Keratinocyte (primary cell): ENCODE results near the gene SPATA6L.

Source experiments
- EZH2 ChIP-seq: IDR thresholded peaks from one replicate; pipeline ENCODE4 v1.6.1; 2012; ENCODE audit warnings: inconsistent platforms, mild to moderate bottlenecking, low read length, moderate library complexity
- TF ChIP-seq, protein P1 (sequence below), 3 experiments: IDR thresholded peaks in 1 of 3; conservative IDR thresholded peaks in 1 of 3; optimal IDR thresholded peaks in 1 of 3; 2 replicates in 2 of 3; 3 replicates in 1 of 3; pipeline versions ENCODE3 to v1.5.1; 2011; ENCODE audit warnings: low read length in 3 of 3, mild to moderate bottlenecking in 3 of 3, moderate library complexity in 2 of 3, control low read depth in 1 of 3, inconsistent platforms in 1 of 3; ENCODE audit not compliant: insufficient read depth in 2 of 3; ENCODE audit errors: extremely low read depth in 1 of 3

DNA sequence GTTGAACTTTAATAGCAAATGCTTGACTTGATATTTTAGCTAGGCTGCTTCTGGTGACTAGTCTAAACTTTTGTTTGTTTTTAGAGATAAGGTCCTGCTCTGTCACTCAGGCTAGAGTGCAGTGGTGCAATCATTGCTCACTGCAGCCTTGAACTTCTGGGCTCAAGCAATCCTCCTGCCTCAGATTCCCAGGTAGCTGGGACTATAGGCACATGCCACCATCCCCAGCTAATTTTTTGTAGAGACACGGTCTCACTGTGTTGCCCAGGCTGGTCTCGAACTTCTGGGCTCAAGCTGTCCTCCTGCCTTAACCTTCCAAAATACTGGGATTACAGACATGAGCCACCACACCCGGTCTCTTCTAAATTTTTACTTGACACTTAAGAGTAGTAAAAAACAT lies 33.8 kb upstream of the SPATA6L start:
- TF ChIP-seq, protein P1, sequence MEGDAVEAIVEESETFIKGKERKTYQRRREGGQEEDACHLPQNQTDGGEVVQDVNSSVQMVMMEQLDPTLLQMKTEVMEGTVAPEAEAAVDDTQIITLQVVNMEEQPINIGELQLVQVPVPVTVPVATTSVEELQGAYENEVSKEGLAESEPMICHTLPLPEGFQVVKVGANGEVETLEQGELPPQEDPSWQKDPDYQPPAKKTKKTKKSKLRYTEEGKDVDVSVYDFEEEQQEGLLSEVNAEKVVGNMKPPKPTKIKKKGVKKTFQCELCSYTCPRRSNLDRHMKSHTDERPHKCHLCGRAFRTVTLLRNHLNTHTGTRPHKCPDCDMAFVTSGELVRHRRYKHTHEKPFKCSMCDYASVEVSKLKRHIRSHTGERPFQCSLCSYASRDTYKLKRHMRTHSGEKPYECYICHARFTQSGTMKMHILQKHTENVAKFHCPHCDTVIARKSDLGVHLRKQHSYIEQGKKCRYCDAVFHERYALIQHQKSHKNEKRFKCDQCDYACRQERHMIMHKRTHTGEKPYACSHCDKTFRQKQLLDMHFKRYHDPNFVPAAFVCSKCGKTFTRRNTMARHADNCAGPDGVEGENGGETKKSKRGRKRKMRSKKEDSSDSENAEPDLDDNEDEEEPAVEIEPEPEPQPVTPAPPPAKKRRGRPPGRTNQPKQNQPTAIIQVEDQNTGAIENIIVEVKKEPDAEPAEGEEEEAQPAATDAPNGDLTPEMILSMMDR (optimal IDR thresholded peaks at IDR 0.05 in 1 of 3, IDR thresholded peaks at IDR 0.05 in 1 of 3, conservative IDR thresholded peaks at IDR 0.05 in 1 of 3; ENCODE audit: extremely low read depth in 1 of 3, insufficient read depth in 2 of 3, low read length in 3 of 3) = no peak
- TF ChIP-seq EZH2 = no peak
